ENCODE data around the gene ELP1.
"Not testable (repeated sequence)": the region's sequence is repeated elsewhere in the genome, so short reads cannot be mapped to it uniquely, and the experiment has no call there.

The ELP1 gene

GRCh38 chr9:108953983-108954574, 20.2 kb upstream of the ELP1 start:
- Histone ChIP-seq H3K9me3 (no peaks in the 10 kb centered on the region), H3K4me1 (no peaks in the 10 kb centered on the region), H3K4me3 (no peak overlapping the region), H3K27me3 (ENCODE audit: low read depth) (no peaks in the 10 kb centered on the region), H3K36me3 (replicated peaks) (no peaks in the 10 kb centered on the region)
- in situ Hi-C loops (cut with MboI; ENCODE audit: low sequenced_read_pairs): no loop called here
- peak in 1 of 2 experiments; percentile 50 for DNase-seq (ENCODE audit: low spot score in 2 of 2)

- in situ Hi-C loops (cut with MboI; ENCODE audit: low sequenced_read_pairs): no loop called here
Measured at GRCh38 chr9:108951578-108951977, 17.7 kb upstream of the ELP1 start.

GRCh38 chr9:108950168-108950567, 16.2 kb upstream of the ELP1 start:
- no peaks in the 10 kb centered on the region for H3K36me3 ChIP-seq (replicated peaks)
- H3K27me3 ChIP-seq (ENCODE audit: low read depth): no peaks in the 10 kb centered on the region
- H3K4me1 ChIP-seq: no peaks in the 10 kb centered on the region
- H3K9me3 ChIP-seq: no peaks in the 10 kb centered on the region
- no peak for DNase-seq (ENCODE audit: low spot score in 2 of 2)
- H3K4me3 ChIP-seq: no peak overlapping the region
- in situ Hi-C loops (cut with MboI; ENCODE audit: low sequenced_read_pairs): no loop called here

More at GRCh38 chr9:108951578-108951977, 17.7 kb upstream of the ELP1 start:
- H3K27me3 ChIP-seq (ENCODE audit: low read depth): no peaks in the 10 kb centered on the region
- no peak for DNase-seq (ENCODE audit: low spot score in 2 of 2)
- H3K4me3 ChIP-seq: no peak overlapping the region
- no peaks in the 10 kb centered on the region for H3K36me3 ChIP-seq (replicated peaks)
- H3K4me1 ChIP-seq: no peaks in the 10 kb centered on the region
- H3K9me3 ChIP-seq: no peaks in the 10 kb centered on the region

GRCh38 chr9:108939975-108940374, 6.1 kb upstream of the ELP1 start:
- Histone ChIP-seq H3K4me3 (no peak overlapping the region), H3K9me3 (no peaks in the 10 kb centered on the region), H3K27me3 (ENCODE audit: low read depth) (no peaks in the 10 kb centered on the region), H3K36me3 (replicated peaks) (peaks cover 29% of the 10 kb centered on the region), H3K4me1 (0 out of 2 replicates have a peak, but pooled peaks cover 4% of the 10 kb centered on the region)
- no peak for DNase-seq (ENCODE audit: low spot score in 2 of 2)
- in situ Hi-C loops (cut with MboI; ENCODE audit: low sequenced_read_pairs): no loop called here

- Histone ChIP-seq H3K27me3 (ENCODE audit: low read depth) (no peaks in the 10 kb centered on the region), H3K4me1 (peaks cover 4% of the 10 kb centered on the region; the same call in 1 of the 2 replicates), H3K4me3 (no peak overlapping the region), H3K36me3 (replicated peaks) (peaks cover 25% of the 10 kb centered on the region), H3K9me3 (no peaks in the 10 kb centered on the region)
- in situ Hi-C loops (cut with MboI; ENCODE audit: low sequenced_read_pairs): no loop called here
- DNase-seq (ENCODE audit: low spot score in 2 of 2): no peak
Measured at GRCh38 chr9:108937561-108938305, 3.8 kb upstream of the ELP1 start.

GRCh38 chr9:108934323-108934893, 484 bp upstream of the ELP1 start, which contains the start of gene ABITRAM:
ABITRAM (plus strand) TSS chr9:108934400; CDS start chr9:108934487, 87 bp downstream.
- DNase-seq (ENCODE audit: low spot score in 2 of 2): peak; percentile 79 to 80
- H3K4me3 ChIP-seq: peak within 1 kb of the TSS; percentile 95
- H3K9me3 ChIP-seq: no peaks in the 10 kb centered on the region
- H3K27me3 ChIP-seq (ENCODE audit: low read depth): no peaks in the 10 kb centered on the region
- H3K4me1 ChIP-seq: peaks cover 19% of the 10 kb centered on the region
- H3K36me3 ChIP-seq (replicated peaks): peaks cover 13% of the 10 kb centered on the region
- in situ Hi-C loops (cut with MboI; ENCODE audit: low sequenced_read_pairs): no loop called here

GRCh38 chr9:108933231-108933717, 650 bp downstream of the ELP1 start:
- Histone ChIP-seq H3K27me3 (ENCODE audit: low read depth) (no peaks in the 10 kb centered on the region), H3K9me3 (no peaks in the 10 kb centered on the region), H3K4me3 (peak overlapping the region; percentile 95), H3K4me1 (peaks cover 19% of the 10 kb centered on the region), H3K36me3 (replicated peaks) (peaks cover 22% of the 10 kb centered on the region)
- in situ Hi-C loops (cut with MboI; ENCODE audit: low sequenced_read_pairs): no loop called here
- no peak for DNase-seq (ENCODE audit: low spot score in 2 of 2)

- H3K27me3 ChIP-seq (ENCODE audit: low read depth): no peaks in the 10 kb centered on the region
- no peak for DNase-seq (ENCODE audit: low spot score in 2 of 2)
- H3K36me3 ChIP-seq (replicated peaks): peaks cover 61% of the 10 kb centered on the region
- in situ Hi-C loops (cut with MboI; ENCODE audit: low sequenced_read_pairs): no loop called here
- no peak overlapping the region for H3K4me3 ChIP-seq
- peaks cover 20% of the 10 kb centered on the region for H3K4me1 ChIP-seq
- H3K9me3 ChIP-seq: no peaks in the 10 kb centered on the region
Measured at GRCh38 chr9:108928386-108928785, 5.5 kb downstream of the ELP1 start.

- H3K4me3 ChIP-seq: no peak overlapping the region
- in situ Hi-C loops (cut with MboI; ENCODE audit: low sequenced_read_pairs): no loop called here
- peaks cover 5% of the 10 kb centered on the region for H3K4me1 ChIP-seq
- no peaks in the 10 kb centered on the region for H3K27me3 ChIP-seq (ENCODE audit: low read depth)
- H3K9me3 ChIP-seq: no peaks in the 10 kb centered on the region
- peaks cover 79% of the 10 kb centered on the region for H3K36me3 ChIP-seq (replicated peaks)
- no peak for DNase-seq (ENCODE audit: low spot score in 2 of 2)
Measured at GRCh38 chr9:108924466-108924865, 9.5 kb downstream of the ELP1 start.

GRCh38 chr9:108921200-108921599, 12.7 kb downstream of the ELP1 start:
- Histone ChIP-seq H3K4me3 (no peak overlapping the region), H3K27me3 (ENCODE audit: low read depth) (no peaks in the 10 kb centered on the region), H3K4me1 (no peaks in the 10 kb centered on the region; the same call in 1 of the 2 replicates), H3K36me3 (replicated peaks) (peaks cover 56% of the 10 kb centered on the region), H3K9me3 (no peaks in the 10 kb centered on the region)
- in situ Hi-C loops (cut with MboI; ENCODE audit: low sequenced_read_pairs): no loop called here
- no peak for DNase-seq (ENCODE audit: low spot score in 2 of 2)

GRCh38 chr9:108920401-108920800, 13.5 kb downstream of the ELP1 start:
- H3K27me3 ChIP-seq (ENCODE audit: low read depth); in situ Hi-C loops (cut with MboI; ENCODE audit: low sequenced_read_pairs); H3K4me1 ChIP-seq; H3K4me3 ChIP-seq; H3K9me3 ChIP-seq; DNase-seq (ENCODE audit: low spot score in 2 of 2): not testable (repeated sequence)
- H3K36me3 ChIP-seq (replicated peaks): peaks cover 54% of the 10 kb centered on the region

- in situ Hi-C loops (cut with MboI; ENCODE audit: low sequenced_read_pairs): no loop called here
- Histone ChIP-seq H3K36me3 (replicated peaks) (peaks cover 49% of the 10 kb centered on the region), H3K27me3 (ENCODE audit: low read depth) (no peaks in the 10 kb centered on the region)
Measured at GRCh38 chr9:108919517-108919916, 14.4 kb downstream of the ELP1 start.

GRCh38 chr9:108913391-108913790, 20.5 kb downstream of the ELP1 start:
- Histone ChIP-seq H3K4me3 (no peak overlapping the region), H3K9me3 (no peaks in the 10 kb centered on the region), H3K4me1 (no peaks in the 10 kb centered on the region), H3K27me3 (ENCODE audit: low read depth) (no peaks in the 10 kb centered on the region), H3K36me3 (replicated peaks) (peaks cover 51% of the 10 kb centered on the region)
- in situ Hi-C loops (cut with MboI; ENCODE audit: low sequenced_read_pairs): no loop called here
- DNase-seq (ENCODE audit: low spot score in 2 of 2): no peak

More at GRCh38 chr9:108919517-108919916, 14.4 kb downstream of the ELP1 start:
- no peaks in the 10 kb centered on the region for H3K4me1 ChIP-seq
- H3K9me3 ChIP-seq: no peaks in the 10 kb centered on the region
- H3K4me3 ChIP-seq: no peak overlapping the region
- DNase-seq (ENCODE audit: low spot score in 2 of 2): no peak

- DNase-seq (ENCODE audit: low spot score in 2 of 2): no peak
- Histone ChIP-seq H3K4me3 (no peak overlapping the region), H3K27me3 (ENCODE audit: low read depth) (no peaks in the 10 kb centered on the region), H3K4me1 (no peaks in the 10 kb centered on the region), H3K9me3 (no peaks in the 10 kb centered on the region), H3K36me3 (replicated peaks) (peaks cover 61% of the 10 kb centered on the region)
- in situ Hi-C loops (cut with MboI; ENCODE audit: low sequenced_read_pairs): no loop called here
Measured at GRCh38 chr9:108911820-108912219, 22.1 kb downstream of the ELP1 start.
